GM12878 (cell line): Measurements from ENCODE around the gene CXCL13. TPM values are rescaled to one million over a fixed set of nuclear protein-coding genes. Genes with fewer than 3 reads are reported as not detected.

Experiments used
- ATAC-seq: fragments of 200-7000 bp; cut with Tn5 transposase; 3 replicates; pipeline ENCODE4 v1.9.1; 2020; ENCODE audit warnings: mild to moderate bottlenecking, moderate library complexity
- BruUV-seq: library from RNA; stranded (reverse); fragments of 400-500 nt; replicated peaks from 2 replicates; lab custom pipeline; 2021; lab: Mats Ljungman, UMichigan
- CTCF ChIA-PET: fragments of 300-600 bp; sonication (Branson Sonifier 250); formaldehyde crosslinking; extraction: SDS; loops from one replicate; lab custom pipeline; 2021; ENCODE audit warnings: inconsistent platforms; lab: Yijun Ruan, JAX
- POLR2A ChIA-PET: fragments of 350-600 bp; formaldehyde crosslinking; extraction: SDS; loops from one replicate; lab custom pipeline; 2021; ENCODE audit warnings: inconsistent platforms; lab: Charles Lee
- RAD21 ChIA-PET: fragments of 300-600 bp; sonication (Branson Sonifier 250); formaldehyde crosslinking; loops from one replicate; lab custom pipeline; 2023; ENCODE audit warnings: antibody characterized with exemption; ENCODE audit not compliant: unreplicated experiment; lab: Charles Lee
- SMC1A ChIA-PET: fragments of 300-600 bp; sonication (Branson Sonifier 250); formaldehyde crosslinking; loops from one replicate; lab custom pipeline; 2023; ENCODE audit not compliant: unreplicated experiment, uncharacterized antibody; lab: Charles Lee
- DNase-seq: peaks from one replicate; pipeline ENCODE4 v3.0.0-alpha.2; 2011; ENCODE audit warnings: low read depth, low spot score
- FAIRE-seq: peaks from 3 replicates; lab custom pipeline; 2011; peaks lifted over from hg19 to GRCh38; lab: Jason Lieb, UNC
- H2AFZ ChIP-seq: 2 replicates; pipeline ENCODE4 v1.6.0; 2011; ENCODE audit warnings: low read depth, low read length, control low read depth; ENCODE audit not compliant: control insufficient read depth
- H3K27ac ChIP-seq: 2 replicates; pipeline ENCODE4 v1.5.1; 2011; ENCODE audit warnings: control low read depth; ENCODE audit not compliant: control insufficient read depth, insufficient read depth
- H3K27me3 ChIP-seq, 2 experiments: replicated peaks in 1 of 2; 2 replicates each; pipeline versions ENCODE4 v1.6.0 to v1.6.1; 2011; ENCODE audit warnings: low read length in 1 of 2; ENCODE audit not compliant: control insufficient read depth in 2 of 2, insufficient read depth in 2 of 2
- H3K36me3 ChIP-seq, 2 experiments: 2 replicates each; pipeline ENCODE4 v1.5.1; 2011; ENCODE audit warnings: low read length in 1 of 2; ENCODE audit not compliant: control insufficient read depth in 2 of 2, insufficient read depth in 2 of 2
- H3K4me1 ChIP-seq: 2 replicates; pipeline ENCODE4 v1.6.1; 2011; ENCODE audit warnings: mild to moderate bottlenecking, low read length, moderate library complexity, mixed read lengths; ENCODE audit not compliant: control insufficient read depth, insufficient read depth
- H3K4me2 ChIP-seq: 2 replicates; pipeline ENCODE4 v1.6.0; 2011; ENCODE audit warnings: control low read depth; ENCODE audit not compliant: control insufficient read depth, insufficient read depth
- H3K4me3 ChIP-seq: fragments of 200-600 bp; sonication (generic); 2 replicates; pipeline ENCODE4 v1.5.1; 2016
- H3K79me2 ChIP-seq: 2 replicates; pipeline ENCODE4 v1.6.0; 2011; ENCODE audit warnings: low read length; ENCODE audit not compliant: control insufficient read depth, insufficient read depth
- H3K9ac ChIP-seq: 2 replicates; pipeline ENCODE4 v1.8.0; 2011; ENCODE audit warnings: low read length, control low read depth, mixed read lengths; ENCODE audit not compliant: control insufficient read depth, insufficient read depth
- H3K9me3 ChIP-seq: replicated peaks from 3 replicates; pipeline ENCODE4 v1.5.1; 2011; ENCODE audit warnings: mild to moderate bottlenecking, low read length; ENCODE audit not compliant: control insufficient read depth, insufficient read depth
- H4K20me1 ChIP-seq: 2 replicates; pipeline ENCODE4 v1.6.0; 2011; ENCODE audit not compliant: control insufficient read depth, insufficient read depth
- BHLHE40 ChIP-seq, 2 experiments: fragments of 450-650 bp in 1 of 2; IDR thresholded peaks; 2 replicates each; pipeline ENCODE4 v1.6.1; 2011 to 2017; ENCODE audit warnings: low read depth in 2 of 2, borderline replicate concordance in 1 of 2, improper control_type of control experiment in 1 of 2, low read length in 1 of 2, mild to moderate bottlenecking in 1 of 2
- CHD4 ChIP-seq: fragments of 200-600 bp; sonication (generic); IDR thresholded peaks from 2 replicates; pipeline ENCODE4 v1.6.1; 2016; ENCODE audit warnings: mild to moderate bottlenecking
- CTCF ChIP-seq, 3 experiments: IDR thresholded peaks in 2 of 3; conservative IDR thresholded peaks in 1 of 3; 2 replicates each; pipeline ENCODE4 v1.5.1; 2011; ENCODE audit warnings: low read depth in 3 of 3, low read length in 3 of 3, mild to moderate bottlenecking in 3 of 3, control low read depth in 2 of 3, moderate library complexity in 2 of 3, inconsistent platforms in 1 of 3, mixed read lengths in 1 of 3; ENCODE audit not compliant: control insufficient read depth in 2 of 3, insufficient read depth in 1 of 3; ENCODE audit errors: extremely low read depth in 1 of 3
- CUX1 ChIP-seq: IDR thresholded peaks from 2 replicates; pipeline ENCODE4 v1.6.1; 2012; ENCODE audit warnings: improper control_type of control experiment, low read depth, low read length; ENCODE audit not compliant: insufficient replicate concordance
- ESRRA ChIP-seq: IDR thresholded peaks from 2 replicates; pipeline ENCODE4 v1.6.1; 2012; ENCODE audit warnings: mild to moderate bottlenecking, low read length, improper control_type of control experiment
- FOXK2 ChIP-seq: fragments of 450-650 bp; IDR thresholded peaks from 2 replicates; pipeline ENCODE4 v1.6.1; 2017; ENCODE audit warnings: mild to moderate bottlenecking, moderate library complexity
- KLF5 ChIP-seq: fragments of 450-650 bp; IDR thresholded peaks from 2 replicates; pipeline ENCODE4 v1.6.1; 2014; ENCODE audit warnings: mild to moderate bottlenecking; ENCODE audit not compliant: partially characterized antibody
- NR2C1 ChIP-seq: fragments of 450-650 bp; IDR thresholded peaks from 2 replicates; pipeline ENCODE4 v1.6.1; 2017; ENCODE audit warnings: antibody characterized with exemption, mild to moderate bottlenecking, moderate library complexity
- POU2F2 ChIP-seq: IDR thresholded peaks from 3 replicates; pipeline ENCODE4 v1.6.1; 2011; ENCODE audit warnings: low read depth, mild to moderate bottlenecking, low read length, borderline replicate concordance
- RBBP5 ChIP-seq: fragments of 200-600 bp; sonication (generic); conservative IDR thresholded peaks from 2 replicates; pipeline ENCODE4 v1.6.1; 2016
- SMAD1 ChIP-seq: fragments of 450-650 bp; IDR thresholded peaks from 2 replicates; pipeline ENCODE4 v1.6.1; 2018; ENCODE audit warnings: mild to moderate bottlenecking, low read depth; ENCODE audit not compliant: partially characterized antibody
- WGBS: methylation state at CpG from one replicate; pipeline ENCODE4 v1.1.6; 2016; ENCODE audit warnings: low lambda C conversion rate; ENCODE audit not compliant: insufficient replicate concordance, insufficient coverage; ENCODE audit errors: missing lambda C conversion rate; 5-methylcytosine and 5-hydroxymethylcytosine counted together
- in situ Hi-C: fragments of 300-500 bp; cut with MboI; formaldehyde crosslinking; loops from 9 replicates; pipeline ENCODE4 v1.14.3; 2018; ENCODE audit warnings: mixed read lengths
- intact Hi-C: fragments of 100-400 bp; cut with micrococcal nuclease; formaldehyde crosslinking; loops from one replicate; pipeline ENCODE4 v1.14.2; 2022; ENCODE audit not compliant: unreplicated experiment
- polyA plus RNA-seq, 11 experiments: library from polyadenylated mRNA; depleted of rRNA in 4 of 11; unstranded in 6 of 11; stranded (reverse) in 5 of 11; fragments of >200 nt; fragmentation: Nextera tagmentation in 4 of 11; fragmentation: Illumina TruSeq in 1 of 11; extraction: Ambion mirVana in 4 of 11; extraction: Trizol in 1 of 11; gene quantifications; 1 replicate in 1 of 11; 2 replicates in 10 of 11; pipeline versions ENCODE4 v1.2.1 to v1.2.3, GENCODE V29; 2011 to 2016; ENCODE audit warnings: inconsistent platforms in 2 of 11, missing spikeins in 2 of 11, low read depth in 1 of 11
- total RNA-seq, 4 experiments: library from RNA; depleted of rRNA in 3 of 4; stranded (reverse); fragments of >200 nt in 3 of 4; fragmentation: Illumina TruSeq in 1 of 4; extraction: Trizol in 1 of 4; gene quantifications; 2 replicates each; pipeline versions ENCODE4 v1.2.1 to v1.2.3, GENCODE V29; 2013 to 2021
- TF ChIP-seq, protein P1 (sequence below): fragments of 450-650 bp; IDR thresholded peaks from 2 replicates; pipeline ENCODE4 v1.6.1; 2017; ENCODE audit warnings: borderline replicate concordance

CXCL13 gene
- total and polyA plus RNA-seq, 10 of the 15 experiments (the other 5 are each of a cell fraction or from before 2014, with no cell fraction given) = 0.05 to 0.16 TPM; not detected in 8

GRCh38 chr4:77621254-77621653, 15.6 kb downstream of the CXCL13 start (continued):
- TF ChIP-seq BHLHE40 (IDR thresholded peaks at IDR 0.05; ENCODE audit: borderline replicate concordance in 1 of 2, low read depth in 2 of 2, low read length in 1 of 2) = no peak
- TF ChIP-seq NR2C1 = no peak
- TF ChIP-seq, protein P1, sequence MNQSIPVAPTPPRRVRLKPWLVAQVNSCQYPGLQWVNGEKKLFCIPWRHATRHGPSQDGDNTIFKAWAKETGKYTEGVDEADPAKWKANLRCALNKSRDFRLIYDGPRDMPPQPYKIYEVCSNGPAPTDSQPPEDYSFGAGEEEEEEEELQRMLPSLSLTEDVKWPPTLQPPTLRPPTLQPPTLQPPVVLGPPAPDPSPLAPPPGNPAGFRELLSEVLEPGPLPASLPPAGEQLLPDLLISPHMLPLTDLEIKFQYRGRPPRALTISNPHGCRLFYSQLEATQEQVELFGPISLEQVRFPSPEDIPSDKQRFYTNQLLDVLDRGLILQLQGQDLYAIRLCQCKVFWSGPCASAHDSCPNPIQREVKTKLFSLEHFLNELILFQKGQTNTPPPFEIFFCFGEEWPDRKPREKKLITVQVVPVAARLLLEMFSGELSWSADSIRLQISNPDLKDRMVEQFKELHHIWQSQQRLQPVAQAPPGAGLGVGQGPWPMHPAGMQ = no peak
- no peak for TF ChIP-seq SMAD1
- TF ChIP-seq POU2F2 = no peak
- no peak for TF ChIP-seq RBBP5
- no peak for TF ChIP-seq KLF5
- no peak for TF ChIP-seq CTCF (IDR thresholded peaks at IDR 0.05 in 2 of 3, conservative IDR thresholded peaks at IDR 0.05 in 1 of 3; ENCODE audit: control insufficient read depth in 2 of 3, extremely low read depth in 1 of 3, insufficient read depth in 1 of 3, low read depth in 3 of 3, low read length in 3 of 3)

GRCh38 chr4:77623091-77623490, 17.5 kb downstream of the CXCL13 start:
- no peaks in the 10 kb centered on the region for H3K36me3 ChIP-seq
- no peak overlapping the region for H2AFZ ChIP-seq
- no peak for DNase-seq
- intact Hi-C loops (no loop called here), in situ Hi-C loops (loop anchor here (10.0 kb wide), 1 partner anchor 248 kb away; no protein-coding TSS in a partner anchor)
- no peak overlapping the region for H3K9ac ChIP-seq
- WGBS = 41% methylated on average over 2 of the region's 2 CpGs
- no peak for FAIRE-seq
- no peak overlapping the region for H3K4me3 ChIP-seq
- H3K9me3 ChIP-seq = no peaks in the 10 kb centered on the region
- no peak for ATAC-seq
- SMC1A ChIA-PET = no interaction called here
- no peak overlapping the region for H3K4me2 ChIP-seq
- POLR2A ChIA-PET = no interaction called here
- no peaks in the 10 kb centered on the region for H3K79me2 ChIP-seq
- H3K27me3 ChIP-seq = peaks cover 0 to 3% of the 10 kb centered on the region in 2 experiments; a peak in 1 of 4 replicates
- no peaks in the 10 kb centered on the region for H3K4me1 ChIP-seq
- RAD21 ChIA-PET = no interaction called here
- CTCF ChIA-PET = interaction anchor here (1.4 kb wide), 1 partner anchor 15 kb away, joined by 3 read pairs; no protein-coding TSS in a partner anchor
- no peaks in the 10 kb centered on the region for H4K20me1 ChIP-seq
- no peak overlapping the region for H3K27ac ChIP-seq
- no TSS peak for BruUV-seq
- TF ChIP-seq ESRRA (no peak), FOXK2 (no peak), CUX1 (no peak), CHD4 (no peak)
